Stimulated activated effector memory CD8-positive, alpha-beta T cell treated with anti-CD3 and anti-CD28 coated beads, Interleukin-12 subunit alpha, Interleukin-12 subunit beta, amount 100 ng/mL, for 72 hours (primary cell): ENCODE measurements around the gene INPP5F.
A peak's percentile ranks its signal among the peaks of the same experiment; 100 is the strongest.
"Not testable (repeated sequence)": the region's sequence is repeated elsewhere in the genome, so short reads cannot be mapped to it uniquely, and the experiment has no call there.

Experiments
- ATAC-seq: fragments of 150-1000 bp; cut with Tn5 transposase; 2 replicates; pipeline ENCODE4 v1.10.0; 2021
- DNase-seq, 2 donors: peaks; one replicate each; pipeline ENCODE4 v3.0.0; 2021 to 2022; ENCODE audit warnings: low spot score in 2 of 2
- H3K27ac Mint-ChIP-seq: one replicate; pipeline ENCODE4 v1.8.0; 2022; ENCODE audit warnings: mild to moderate bottlenecking, mixed read lengths
- H3K36me3 Mint-ChIP-seq: one replicate; pipeline ENCODE4 v1.8.0; 2022; ENCODE audit warnings: mild to moderate bottlenecking, mixed read lengths
- H3K4me1 Mint-ChIP-seq: one replicate; pipeline ENCODE4 v1.8.0; 2022; ENCODE audit warnings: mixed read lengths
- H3K4me3 Mint-ChIP-seq: one replicate; pipeline ENCODE4 v1.8.0; 2022; ENCODE audit warnings: mild to moderate bottlenecking, mixed read lengths
- H3K9me3 Mint-ChIP-seq: one replicate; pipeline ENCODE4 v1.8.0; 2022; ENCODE audit warnings: mixed read lengths

The INPP5F gene

GRCh38 chr10:119750391-119751230 is 24.8 kb downstream of the INPP5F start:
- Mint-ChIP-seq H3K4me3 (no peak overlapping the region), H3K36me3 (no peaks in the 10 kb centered on the region), H3K27ac (no peak overlapping the region), H3K4me1 (peaks cover 12% of the 10 kb centered on the region), H3K9me3 (no peaks in the 10 kb centered on the region)
- ATAC-seq, result peak; percentile 91
- peak; percentile 28 to 67 for DNase-seq

DNA sequence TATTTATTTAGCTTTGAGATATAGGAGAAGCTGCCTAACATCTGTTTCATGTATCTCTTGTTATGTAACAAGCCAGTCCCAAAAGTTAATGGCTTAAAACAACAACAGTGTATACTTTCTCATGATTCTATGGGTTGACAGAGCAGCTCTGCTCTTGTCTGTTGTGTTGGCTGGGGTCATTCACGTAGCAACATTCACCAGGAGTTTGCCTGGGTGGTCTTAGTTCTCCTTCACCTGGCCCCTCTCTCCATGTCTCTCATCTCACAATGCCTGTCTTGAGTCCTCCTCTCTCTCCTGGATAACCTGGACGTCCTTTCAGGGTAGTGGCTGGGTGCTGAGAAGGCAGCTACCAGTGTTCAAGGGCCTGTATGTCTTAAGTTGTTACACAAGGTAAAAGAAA is 27.5 kb downstream of the INPP5F start:
- Mint-ChIP-seq H3K36me3 (no peaks in the 10 kb centered on the region), H3K9me3 (no peaks in the 10 kb centered on the region), H3K4me1 (peaks cover 12% of the 10 kb centered on the region), H3K4me3 (no peak overlapping the region), H3K27ac (no peak overlapping the region)
- no peak for ATAC-seq
- no peak for DNase-seq

GRCh38 chr10:119754085-119754484 is 28.2 kb downstream of the INPP5F start:
- H3K4me1 Mint-ChIP-seq, result peaks cover 12% of the 10 kb centered on the region
- no peaks in the 10 kb centered on the region for H3K9me3 Mint-ChIP-seq
- DNase-seq (no peak), ATAC-seq (no peak)
- H3K4me3 Mint-ChIP-seq, result no peak overlapping the region
- H3K27ac Mint-ChIP-seq, result no peak overlapping the region
- H3K36me3 Mint-ChIP-seq, result no peaks in the 10 kb centered on the region

DNA sequence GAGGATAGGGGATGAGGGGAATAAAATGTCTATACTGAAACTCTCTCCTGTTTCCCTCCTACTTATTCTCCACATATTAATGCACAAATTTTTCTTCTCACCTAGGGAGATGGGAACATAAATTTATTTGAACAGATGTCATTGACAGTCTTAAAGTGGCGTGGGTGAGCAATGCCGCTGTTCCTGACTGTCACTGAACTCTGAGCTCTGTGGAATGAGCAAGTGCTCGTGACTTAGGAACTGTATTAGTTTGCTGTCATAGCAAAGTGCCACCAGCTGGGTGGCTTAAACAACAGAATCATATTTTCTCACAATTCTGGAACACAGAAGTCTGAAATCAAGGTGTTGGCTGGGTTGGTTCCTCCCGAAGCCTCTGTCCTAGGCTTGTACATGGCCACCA is 29.1 kb downstream of the INPP5F start:
- Mint-ChIP-seq H3K36me3 (peaks cover 5% of the 10 kb centered on the region), H3K27ac (no peak overlapping the region), H3K4me3 (no peak overlapping the region), H3K9me3 (no peaks in the 10 kb centered on the region), H3K4me1 (peaks cover 12% of the 10 kb centered on the region)
- DNase-seq, result no peak
- ATAC-seq, result no peak

GRCh38 chr10:119755446-119755845 is 29.6 kb downstream of the INPP5F start:
- Mint-ChIP-seq H3K27ac (no peak overlapping the region), H3K36me3 (peaks cover 6% of the 10 kb centered on the region), H3K9me3 (no peaks in the 10 kb centered on the region), H3K4me1 (peaks cover 8% of the 10 kb centered on the region), H3K4me3 (no peak overlapping the region)
- no peak for ATAC-seq
- DNase-seq, result no peak

DNA sequence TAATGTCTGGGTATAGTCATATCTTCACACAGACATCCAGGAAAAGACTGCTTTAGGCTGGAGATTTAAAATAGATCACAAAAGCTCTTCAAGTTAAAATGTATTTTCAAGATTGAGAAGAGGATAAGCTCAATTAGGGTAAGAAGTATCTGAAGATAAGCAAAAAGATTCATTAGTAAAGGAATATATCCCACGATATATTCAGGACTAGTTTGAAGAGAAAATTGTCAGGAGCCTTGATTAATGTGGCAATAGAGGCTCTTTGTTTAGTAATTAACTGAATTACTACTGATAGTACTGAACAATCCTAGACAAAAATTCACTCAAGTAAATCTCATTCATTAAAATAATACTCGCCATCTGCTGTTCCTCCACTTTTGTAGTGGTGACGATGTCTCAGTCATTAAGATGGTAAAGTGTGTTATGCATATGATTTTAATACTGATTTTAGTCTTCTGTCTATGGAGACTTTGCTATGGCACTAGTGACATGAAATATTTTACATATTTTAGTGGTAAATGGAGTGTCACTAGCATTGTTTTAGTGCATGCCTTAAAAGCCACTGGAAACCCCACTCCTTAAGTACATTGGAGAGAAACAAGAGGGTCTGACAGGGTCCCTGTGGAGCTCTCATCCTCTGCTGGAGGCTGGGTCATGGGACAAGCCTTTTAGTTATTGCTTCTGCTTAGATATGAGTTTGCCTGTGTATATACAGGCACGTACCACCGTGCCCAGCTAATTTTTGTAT is 32.8 kb downstream of the INPP5F start:
- ATAC-seq (no peak), DNase-seq (no peak)
- H3K27ac Mint-ChIP-seq, result no peak overlapping the region
- peaks cover 6% of the 10 kb centered on the region for H3K36me3 Mint-ChIP-seq
- H3K4me3 Mint-ChIP-seq, result no peak overlapping the region
- H3K9me3 Mint-ChIP-seq, result no peaks in the 10 kb centered on the region
- peaks cover 12% of the 10 kb centered on the region for H3K4me1 Mint-ChIP-seq

DNA sequence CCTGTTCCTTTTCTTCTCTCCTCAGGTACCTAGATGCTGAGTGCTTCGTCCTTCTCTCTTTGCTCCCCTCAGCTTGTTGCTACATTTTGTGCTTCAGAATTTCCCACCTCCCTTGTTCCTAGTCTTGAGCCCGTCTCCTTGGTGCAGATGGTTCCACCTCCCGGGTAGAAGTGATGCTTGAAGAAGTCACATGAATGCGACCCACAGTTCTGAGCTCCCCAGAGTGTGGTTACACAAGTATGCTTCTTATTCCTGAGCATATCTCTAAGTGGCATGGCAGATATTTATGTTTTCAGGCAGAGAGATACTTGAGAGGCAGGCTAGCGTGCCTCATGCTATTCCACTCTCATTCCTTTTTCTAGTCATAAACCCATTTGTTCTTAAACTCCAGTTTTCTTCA is 34.0 kb downstream of the INPP5F start:
- DNase-seq (no peak), ATAC-seq (no peak)
- peaks cover 6% of the 10 kb centered on the region for H3K36me3 Mint-ChIP-seq
- no peaks in the 10 kb centered on the region for H3K9me3 Mint-ChIP-seq
- peaks cover 18% of the 10 kb centered on the region for H3K4me1 Mint-ChIP-seq
- H3K4me3 Mint-ChIP-seq, result no peak overlapping the region
- H3K27ac Mint-ChIP-seq, result no peak overlapping the region

GRCh38 chr10:119761106-119761505 is 35.3 kb downstream of the INPP5F start:
- H3K36me3 Mint-ChIP-seq, result peaks cover 6% of the 10 kb centered on the region
- H3K9me3 Mint-ChIP-seq, result no peaks in the 10 kb centered on the region
- H3K4me1 Mint-ChIP-seq, result peaks cover 18% of the 10 kb centered on the region
- H3K4me3 Mint-ChIP-seq, result no peak overlapping the region
- ATAC-seq, result no peak
- H3K27ac Mint-ChIP-seq, result no peak overlapping the region
- DNase-seq, result no peak

- Mint-ChIP-seq H3K4me1 (peaks cover 18% of the 10 kb centered on the region), H3K4me3 (no peak overlapping the region), H3K9me3 (no peaks in the 10 kb centered on the region)
These were observed 36.2 kb downstream of the INPP5F start for GRCh38 chr10:119762035-119762434.

DNA sequence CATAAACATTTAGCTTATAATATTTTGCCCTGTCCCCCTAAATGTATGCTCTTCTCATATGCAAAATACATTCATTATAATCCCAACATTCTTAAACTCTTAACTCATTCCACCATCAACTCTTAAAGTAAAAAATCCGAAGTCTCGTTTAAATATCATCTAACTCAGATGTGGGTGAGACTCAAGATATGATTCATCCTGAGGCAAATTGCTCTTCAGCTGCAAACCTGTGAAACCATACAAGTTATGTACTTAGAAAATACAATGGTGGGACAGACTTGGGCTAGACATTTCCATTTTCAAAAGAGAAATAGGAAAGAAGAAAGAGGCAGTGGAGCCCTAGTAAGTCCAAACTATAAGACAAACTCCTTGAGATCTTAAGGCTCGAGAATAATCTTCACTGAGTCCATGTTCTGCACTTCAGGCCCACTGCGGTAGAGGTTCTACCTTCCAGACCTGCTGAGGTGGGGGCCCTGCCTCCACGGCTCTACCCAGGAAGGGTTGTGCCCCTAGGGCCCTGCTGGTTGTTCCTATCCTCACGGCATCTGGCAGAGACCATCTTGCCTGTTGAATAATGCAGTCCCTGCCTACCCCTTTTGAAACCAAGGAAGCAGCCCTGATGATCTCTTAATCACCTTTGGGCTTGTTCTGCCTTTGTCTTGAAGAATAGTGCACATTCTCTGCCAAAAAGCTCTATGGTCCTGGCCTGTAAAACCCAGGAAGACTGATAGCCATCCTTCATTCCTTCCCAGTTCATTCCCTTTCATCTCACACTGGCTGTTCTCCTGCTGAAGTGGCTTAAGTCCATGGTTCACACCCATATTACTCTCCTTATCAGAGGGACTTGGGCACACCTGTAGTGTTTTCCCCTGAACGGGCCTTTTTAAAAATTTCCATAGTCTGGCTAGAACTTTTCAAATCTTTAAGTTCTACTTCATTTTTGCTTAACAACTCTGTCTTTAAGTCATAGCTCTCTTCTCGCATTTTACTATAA is 37.3 kb downstream of the INPP5F start:
- DNase-seq (no peak), ATAC-seq (peak; percentile 87)
- Mint-ChIP-seq H3K4me3 (no peak overlapping the region), H3K4me1 (peaks cover 18% of the 10 kb centered on the region), H3K9me3 (no peaks in the 10 kb centered on the region), H3K27ac (no peak overlapping the region), H3K36me3 (peaks cover 6% of the 10 kb centered on the region)

More at GRCh38 chr10:119762035-119762434, 36.2 kb downstream of the INPP5F start:
- Mint-ChIP-seq H3K36me3 (peaks cover 6% of the 10 kb centered on the region), H3K27ac (no peak overlapping the region)
- no peak for ATAC-seq
- DNase-seq, result no peak

- Mint-ChIP-seq H3K4me1 (peaks cover 6% of the 10 kb centered on the region), H3K9me3 (no peaks in the 10 kb centered on the region), H3K36me3 (no peaks in the 10 kb centered on the region), H3K27ac (no peak overlapping the region), H3K4me3 (no peak overlapping the region)
- DNase-seq, result no peak
- no peak for ATAC-seq
These were observed 42.7 kb downstream of the INPP5F start for GRCh38 chr10:119768455-119769094.

DNA sequence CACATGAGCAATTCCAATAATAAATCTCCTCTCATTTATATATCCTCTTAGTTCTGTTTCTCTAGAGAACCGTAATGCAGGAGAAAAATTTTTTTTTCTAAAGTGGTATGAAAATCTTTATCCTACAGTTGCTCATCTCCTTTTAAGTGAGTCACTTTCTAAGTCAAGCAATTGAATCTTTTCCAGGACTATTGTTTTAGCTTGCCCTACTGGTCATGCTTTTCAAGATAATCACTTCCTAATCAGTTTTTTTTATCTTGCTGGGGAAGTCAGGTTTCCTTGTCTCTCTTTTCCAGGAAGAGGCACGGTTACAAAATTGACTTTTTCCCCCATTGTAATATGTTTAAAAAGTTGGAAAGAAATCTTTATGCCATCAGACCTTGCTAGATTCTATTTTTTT is 44.0 kb downstream of the INPP5F start:
- no peaks in the 10 kb centered on the region for H3K4me1 Mint-ChIP-seq
- no peak overlapping the region for H3K4me3 Mint-ChIP-seq
- no peak for ATAC-seq
- H3K9me3 Mint-ChIP-seq, result no peaks in the 10 kb centered on the region
- DNase-seq, result no peak
- no peaks in the 10 kb centered on the region for H3K36me3 Mint-ChIP-seq
- H3K27ac Mint-ChIP-seq, result no peak overlapping the region

- H3K27ac Mint-ChIP-seq, result no peak overlapping the region
- no peaks in the 10 kb centered on the region for H3K36me3 Mint-ChIP-seq
- no peak overlapping the region for H3K4me3 Mint-ChIP-seq
- no peak for ATAC-seq
- no peaks in the 10 kb centered on the region for H3K9me3 Mint-ChIP-seq
- no peak for DNase-seq
- peaks cover 6% of the 10 kb centered on the region for H3K4me1 Mint-ChIP-seq
These were observed 45.1 kb downstream of the INPP5F start for GRCh38 chr10:119770928-119771327.

DNA sequence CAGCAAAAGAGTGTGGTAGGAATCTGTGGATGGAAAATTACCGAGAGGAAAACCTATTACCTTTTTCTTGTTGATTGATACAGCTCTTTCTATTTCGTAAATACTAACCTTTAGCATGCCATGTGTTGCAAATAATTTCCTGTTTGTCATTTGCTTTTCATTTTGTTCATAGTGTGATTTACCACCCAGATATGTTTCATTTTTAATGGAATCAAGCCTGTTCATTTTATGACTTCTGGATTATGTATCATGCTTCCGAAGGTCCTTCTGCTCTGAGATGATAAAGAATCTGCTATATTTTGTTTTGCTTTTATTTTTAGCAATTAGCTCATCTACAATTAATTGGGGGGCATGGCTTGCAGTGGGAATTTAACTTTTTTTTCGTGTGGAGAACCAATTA is 46.5 kb downstream of the INPP5F start:
- no peak for ATAC-seq
- DNase-seq, result no peak
- no peak overlapping the region for H3K4me3 Mint-ChIP-seq
- H3K36me3 Mint-ChIP-seq, result no peaks in the 10 kb centered on the region
- H3K4me1 Mint-ChIP-seq, result peaks cover 6% of the 10 kb centered on the region
- no peaks in the 10 kb centered on the region for H3K9me3 Mint-ChIP-seq
- no peak overlapping the region for H3K27ac Mint-ChIP-seq

DNA sequence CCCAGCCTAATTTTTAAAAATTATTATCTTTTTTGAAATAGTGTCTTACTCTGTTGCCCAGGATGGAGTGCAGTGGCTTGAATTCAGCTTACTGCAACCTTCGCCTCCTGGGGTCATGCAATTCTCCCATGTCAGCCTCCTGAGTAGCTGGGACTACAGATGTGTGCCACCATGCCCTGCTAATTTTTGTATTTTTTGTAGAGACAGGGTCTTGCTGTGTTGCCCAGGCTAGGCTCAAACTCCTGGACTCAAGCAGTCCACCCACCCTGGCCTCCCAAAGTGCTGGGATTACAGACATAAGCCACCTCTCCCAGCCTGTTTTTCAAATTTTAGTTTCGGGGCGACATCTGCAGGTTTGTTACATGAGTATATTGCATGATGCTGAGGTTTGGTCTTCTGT is 47.2 kb downstream of the INPP5F start:
- not testable (repeated sequence) for H3K4me3 Mint-ChIP-seq, ATAC-seq, H3K27ac Mint-ChIP-seq, H3K36me3 Mint-ChIP-seq, H3K9me3 Mint-ChIP-seq, DNase-seq, H3K4me1 Mint-ChIP-seq
